GM12878 (cell line): Measurements from ENCODE around the gene NXPH1. TPM values are rescaled to one million over a fixed set of nuclear protein-coding genes. Genes with fewer than 3 reads are reported as not detected.

Source experiments
- ATAC-seq: fragments of 200-7000 bp; cut with Tn5 transposase; 3 replicates; pipeline ENCODE4 v1.9.1; 2020; ENCODE audit warnings: mild to moderate bottlenecking, moderate library complexity
- BruUV-seq: library from RNA; stranded (reverse); fragments of 400-500 nt; replicated peaks from 2 replicates; lab custom pipeline; 2021; lab: Mats Ljungman, UMichigan
- CTCF ChIA-PET: fragments of 300-600 bp; sonication (Branson Sonifier 250); formaldehyde crosslinking; extraction: SDS; loops from one replicate; lab custom pipeline; 2021; ENCODE audit warnings: inconsistent platforms; lab: Yijun Ruan, JAX
- POLR2A ChIA-PET: fragments of 350-600 bp; formaldehyde crosslinking; extraction: SDS; loops from one replicate; lab custom pipeline; 2021; ENCODE audit warnings: inconsistent platforms; lab: Charles Lee
- RAD21 ChIA-PET: fragments of 300-600 bp; sonication (Branson Sonifier 250); formaldehyde crosslinking; loops from one replicate; lab custom pipeline; 2023; ENCODE audit warnings: antibody characterized with exemption; ENCODE audit not compliant: unreplicated experiment; lab: Charles Lee
- SMC1A ChIA-PET: fragments of 300-600 bp; sonication (Branson Sonifier 250); formaldehyde crosslinking; loops from one replicate; lab custom pipeline; 2023; ENCODE audit not compliant: unreplicated experiment, uncharacterized antibody; lab: Charles Lee
- DNase-seq: peaks from one replicate; pipeline ENCODE4 v3.0.0-alpha.2; 2011; ENCODE audit warnings: low read depth, low spot score
- FAIRE-seq: peaks from 3 replicates; lab custom pipeline; 2011; peaks lifted over from hg19 to GRCh38; lab: Jason Lieb, UNC
- H2AFZ ChIP-seq: 2 replicates; pipeline ENCODE4 v1.6.0; 2011; ENCODE audit warnings: low read depth, low read length, control low read depth; ENCODE audit not compliant: control insufficient read depth
- H3K27ac ChIP-seq: 2 replicates; pipeline ENCODE4 v1.5.1; 2011; ENCODE audit warnings: control low read depth; ENCODE audit not compliant: control insufficient read depth, insufficient read depth
- H3K27me3 ChIP-seq, 2 experiments: replicated peaks in 1 of 2; 2 replicates each; pipeline versions ENCODE4 v1.6.0 to v1.6.1; 2011; ENCODE audit warnings: low read length in 1 of 2; ENCODE audit not compliant: control insufficient read depth in 2 of 2, insufficient read depth in 2 of 2
- H3K36me3 ChIP-seq, 2 experiments: 2 replicates each; pipeline ENCODE4 v1.5.1; 2011; ENCODE audit warnings: low read length in 1 of 2; ENCODE audit not compliant: control insufficient read depth in 2 of 2, insufficient read depth in 2 of 2
- H3K4me1 ChIP-seq: 2 replicates; pipeline ENCODE4 v1.6.1; 2011; ENCODE audit warnings: mild to moderate bottlenecking, low read length, moderate library complexity, mixed read lengths; ENCODE audit not compliant: control insufficient read depth, insufficient read depth
- H3K4me2 ChIP-seq: 2 replicates; pipeline ENCODE4 v1.6.0; 2011; ENCODE audit warnings: control low read depth; ENCODE audit not compliant: control insufficient read depth, insufficient read depth
- H3K4me3 ChIP-seq: fragments of 200-600 bp; sonication (generic); 2 replicates; pipeline ENCODE4 v1.5.1; 2016
- H3K79me2 ChIP-seq: 2 replicates; pipeline ENCODE4 v1.6.0; 2011; ENCODE audit warnings: low read length; ENCODE audit not compliant: control insufficient read depth, insufficient read depth
- H3K9ac ChIP-seq: 2 replicates; pipeline ENCODE4 v1.8.0; 2011; ENCODE audit warnings: low read length, control low read depth, mixed read lengths; ENCODE audit not compliant: control insufficient read depth, insufficient read depth
- H3K9me3 ChIP-seq: replicated peaks from 3 replicates; pipeline ENCODE4 v1.5.1; 2011; ENCODE audit warnings: mild to moderate bottlenecking, low read length; ENCODE audit not compliant: control insufficient read depth, insufficient read depth
- H4K20me1 ChIP-seq: 2 replicates; pipeline ENCODE4 v1.6.0; 2011; ENCODE audit not compliant: control insufficient read depth, insufficient read depth
- BCL11A ChIP-seq: IDR thresholded peaks from 2 replicates; pipeline ENCODE4 v1.6.1; 2011; ENCODE audit warnings: low read depth, low read length
- DPF2 ChIP-seq: fragments of 450-650 bp; IDR thresholded peaks from 2 replicates; pipeline ENCODE4 v1.6.1; 2017; ENCODE audit warnings: mild to moderate bottlenecking
- KAT2A ChIP-seq: conservative IDR thresholded peaks from 2 replicates; pipeline ENCODE4 v1.6.1; 2011; ENCODE audit warnings: low read depth, low read length; ENCODE audit not compliant: control insufficient read depth
- MXI1 ChIP-seq: fragments of 150-350 bp; IDR thresholded peaks from 2 replicates; pipeline ENCODE4 v1.6.1; 2011; ENCODE audit warnings: low read depth, mild to moderate bottlenecking, inconsistent platforms, low read length, improper control_type of control experiment
- NFYA ChIP-seq: IDR thresholded peaks from 2 replicates; pipeline ENCODE4 v1.6.1; 2011; ENCODE audit warnings: low read depth, mild to moderate bottlenecking, low read length, improper control_type of control experiment, borderline replicate concordance
- POLR2AphosphoS5 ChIP-seq: IDR thresholded peaks from 2 replicates; pipeline ENCODE4 v1.6.1; 2011; ENCODE audit warnings: mild to moderate bottlenecking, low read length, inconsistent platforms
- SIX5 ChIP-seq: IDR thresholded peaks from 2 replicates; pipeline ENCODE4 v1.6.1; 2011; ENCODE audit warnings: mild to moderate bottlenecking, low read depth, low read length, moderate library complexity; ENCODE audit not compliant: severe bottlenecking
- SPI1 ChIP-seq: IDR thresholded peaks from 2 replicates; pipeline ENCODE4 v1.6.1; 2011; ENCODE audit warnings: low read depth, mild to moderate bottlenecking, low read length, moderate library complexity, borderline replicate concordance; ENCODE audit not compliant: insufficient read depth
- YBX1 ChIP-seq: fragments of 450-650 bp; IDR thresholded peaks from 2 replicates; pipeline ENCODE4 v1.6.1; 2016; ENCODE audit warnings: antibody characterized with exemption
- ZBED1 ChIP-seq: IDR thresholded peaks from 2 replicates; pipeline ENCODE4 v1.6.1; 2016; ENCODE audit warnings: borderline replicate concordance
- WGBS: methylation state at CpG from one replicate; pipeline ENCODE4 v1.1.6; 2016; ENCODE audit warnings: low lambda C conversion rate; ENCODE audit not compliant: insufficient replicate concordance, insufficient coverage; ENCODE audit errors: missing lambda C conversion rate; 5-methylcytosine and 5-hydroxymethylcytosine counted together
- in situ Hi-C: fragments of 300-500 bp; cut with MboI; formaldehyde crosslinking; loops from 9 replicates; pipeline ENCODE4 v1.14.3; 2018; ENCODE audit warnings: mixed read lengths
- intact Hi-C: fragments of 100-400 bp; cut with micrococcal nuclease; formaldehyde crosslinking; loops from one replicate; pipeline ENCODE4 v1.14.2; 2022; ENCODE audit not compliant: unreplicated experiment
- polyA plus RNA-seq, 11 experiments: library from polyadenylated mRNA; depleted of rRNA in 4 of 11; unstranded in 6 of 11; stranded (reverse) in 5 of 11; fragments of >200 nt; fragmentation: Nextera tagmentation in 4 of 11; fragmentation: Illumina TruSeq in 1 of 11; extraction: Ambion mirVana in 4 of 11; extraction: Trizol in 1 of 11; gene quantifications; 1 replicate in 1 of 11; 2 replicates in 10 of 11; pipeline versions ENCODE4 v1.2.1 to v1.2.3, GENCODE V29; 2011 to 2016; ENCODE audit warnings: inconsistent platforms in 2 of 11, missing spikeins in 2 of 11, low read depth in 1 of 11
- total RNA-seq, 4 experiments: library from RNA; depleted of rRNA in 3 of 4; stranded (reverse); fragments of >200 nt in 3 of 4; fragmentation: Illumina TruSeq in 1 of 4; extraction: Trizol in 1 of 4; gene quantifications; 2 replicates each; pipeline versions ENCODE4 v1.2.1 to v1.2.3, GENCODE V29; 2013 to 2021
- TF ChIP-seq, protein P1 (sequence below): fragments of 450-650 bp; IDR thresholded peaks from 2 replicates; pipeline ENCODE4 v1.6.1; 2017; ENCODE audit warnings: mild to moderate bottlenecking
- TF ChIP-seq, protein P2 (sequence below): IDR thresholded peaks from 2 replicates; pipeline ENCODE4 v1.6.1; 2012; ENCODE audit warnings: improper control_type of control experiment, low read depth, low read length; ENCODE audit not compliant: insufficient replicate concordance

The NXPH1 gene
- total and polyA plus RNA-seq, 10 of the 15 experiments (the other 5 are each of a cell fraction or from before 2014, with no cell fraction given), result 0.06 to 0.34 TPM; not detected in 8

DNA sequence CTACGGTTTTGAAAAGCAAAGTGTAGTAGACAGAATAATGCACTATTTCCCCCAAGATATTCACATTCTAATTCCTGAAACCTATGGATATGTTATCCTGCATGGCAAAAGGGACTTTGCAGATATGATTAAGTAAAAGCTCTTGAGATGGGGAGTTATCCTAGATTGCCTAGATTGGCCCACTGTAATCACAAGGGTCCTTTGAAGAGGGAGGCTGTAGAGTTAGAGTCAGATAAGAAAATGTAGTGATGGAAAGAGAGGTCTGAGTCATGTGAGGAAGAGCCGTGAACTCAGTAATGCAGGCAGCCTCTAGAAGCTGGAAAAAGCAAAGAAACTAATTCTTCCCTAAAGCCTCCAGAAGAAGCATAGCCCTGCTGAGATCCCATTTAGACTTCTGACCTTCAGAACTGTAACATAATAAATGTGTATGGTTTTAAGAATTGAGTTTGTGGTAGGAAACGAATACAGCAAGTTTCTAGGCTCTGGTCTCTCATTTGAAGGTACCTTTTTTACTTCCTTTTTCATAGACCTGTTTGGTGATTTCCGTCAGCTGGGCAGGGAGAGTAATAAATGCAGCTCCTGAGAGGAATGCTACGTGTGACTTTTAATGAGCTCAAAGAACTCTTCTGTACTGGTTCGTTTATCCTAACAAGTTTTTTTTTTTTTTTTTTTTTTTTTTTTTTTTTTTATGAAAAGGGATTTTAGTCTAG is 41.9 kb upstream of the NXPH1 start (continued):
- TF ChIP-seq, protein P1, sequence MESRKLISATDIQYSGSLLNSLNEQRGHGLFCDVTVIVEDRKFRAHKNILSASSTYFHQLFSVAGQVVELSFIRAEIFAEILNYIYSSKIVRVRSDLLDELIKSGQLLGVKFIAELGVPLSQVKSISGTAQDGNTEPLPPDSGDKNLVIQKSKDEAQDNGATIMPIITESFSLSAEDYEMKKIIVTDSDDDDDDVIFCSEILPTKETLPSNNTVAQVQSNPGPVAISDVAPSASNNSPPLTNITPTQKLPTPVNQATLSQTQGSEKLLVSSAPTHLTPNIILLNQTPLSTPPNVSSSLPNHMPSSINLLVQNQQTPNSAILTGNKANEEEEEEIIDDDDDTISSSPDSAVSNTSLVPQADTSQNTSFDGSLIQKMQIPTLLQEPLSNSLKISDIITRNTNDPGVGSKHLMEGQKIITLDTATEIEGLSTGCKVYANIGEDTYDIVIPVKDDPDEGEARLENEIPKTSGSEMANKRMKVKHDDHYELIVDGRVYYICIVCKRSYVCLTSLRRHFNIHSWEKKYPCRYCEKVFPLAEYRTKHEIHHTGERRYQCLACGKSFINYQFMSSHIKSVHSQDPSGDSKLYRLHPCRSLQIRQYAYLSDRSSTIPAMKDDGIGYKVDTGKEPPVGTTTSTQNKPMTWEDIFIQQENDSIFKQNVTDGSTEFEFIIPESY, result no peak
- TF ChIP-seq MXI1 (no peak), NFYA (no peak)

DNA sequence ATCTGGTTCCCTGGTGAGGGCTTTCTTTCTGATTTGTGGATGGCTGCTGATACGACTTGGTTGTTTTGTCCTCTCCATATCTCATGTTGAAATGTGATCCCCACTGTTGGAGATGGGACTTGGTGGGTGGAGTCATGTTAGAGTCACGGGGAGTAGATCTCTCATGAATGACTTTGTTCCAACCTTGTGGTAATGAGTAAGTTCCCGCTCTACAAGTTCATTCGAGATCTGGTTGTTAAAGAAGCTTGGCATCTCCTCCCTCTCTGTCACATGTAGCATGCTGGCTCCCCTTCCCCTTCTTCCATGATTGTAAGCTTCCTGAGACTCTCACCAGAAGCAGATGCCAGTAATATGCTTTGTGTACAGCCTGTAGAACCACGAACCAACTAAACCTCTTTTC is 37.1 kb upstream of the NXPH1 start:
- no peak for FAIRE-seq
- ChIA-PET RAD21 (no interaction called here), SMC1A (no interaction called here), CTCF (interaction anchor here (0.6 kb wide), 1 partner anchor 20 kb away, joined by 3 read pairs; no protein-coding TSS in a partner anchor), POLR2A (no interaction called here)
- H3K4me1 ChIP-seq, result no peaks in the 10 kb centered on the region
- WGBS, result 26% methylated on average over 5 of the region's 5 CpGs
- no peaks in the 10 kb centered on the region for H3K36me3 ChIP-seq
- no peak for DNase-seq
- no TSS peak for BruUV-seq
- H2AFZ ChIP-seq, result no peak overlapping the region
- in situ Hi-C loops (no loop called here), intact Hi-C loops (no loop called here)
- no peaks in the 10 kb centered on the region for H3K79me2 ChIP-seq
- no peak for ATAC-seq
- TF ChIP-seq BCL11A, result no peak
- TF ChIP-seq YBX1, result no peak
- no peak for TF ChIP-seq DPF2
- TF ChIP-seq ZBED1, result no peak
- no peak for TF ChIP-seq KAT2A
- TF ChIP-seq POLR2AphosphoS5, result no peak
- TF ChIP-seq SIX5, result no peak
- TF ChIP-seq, protein P2, sequence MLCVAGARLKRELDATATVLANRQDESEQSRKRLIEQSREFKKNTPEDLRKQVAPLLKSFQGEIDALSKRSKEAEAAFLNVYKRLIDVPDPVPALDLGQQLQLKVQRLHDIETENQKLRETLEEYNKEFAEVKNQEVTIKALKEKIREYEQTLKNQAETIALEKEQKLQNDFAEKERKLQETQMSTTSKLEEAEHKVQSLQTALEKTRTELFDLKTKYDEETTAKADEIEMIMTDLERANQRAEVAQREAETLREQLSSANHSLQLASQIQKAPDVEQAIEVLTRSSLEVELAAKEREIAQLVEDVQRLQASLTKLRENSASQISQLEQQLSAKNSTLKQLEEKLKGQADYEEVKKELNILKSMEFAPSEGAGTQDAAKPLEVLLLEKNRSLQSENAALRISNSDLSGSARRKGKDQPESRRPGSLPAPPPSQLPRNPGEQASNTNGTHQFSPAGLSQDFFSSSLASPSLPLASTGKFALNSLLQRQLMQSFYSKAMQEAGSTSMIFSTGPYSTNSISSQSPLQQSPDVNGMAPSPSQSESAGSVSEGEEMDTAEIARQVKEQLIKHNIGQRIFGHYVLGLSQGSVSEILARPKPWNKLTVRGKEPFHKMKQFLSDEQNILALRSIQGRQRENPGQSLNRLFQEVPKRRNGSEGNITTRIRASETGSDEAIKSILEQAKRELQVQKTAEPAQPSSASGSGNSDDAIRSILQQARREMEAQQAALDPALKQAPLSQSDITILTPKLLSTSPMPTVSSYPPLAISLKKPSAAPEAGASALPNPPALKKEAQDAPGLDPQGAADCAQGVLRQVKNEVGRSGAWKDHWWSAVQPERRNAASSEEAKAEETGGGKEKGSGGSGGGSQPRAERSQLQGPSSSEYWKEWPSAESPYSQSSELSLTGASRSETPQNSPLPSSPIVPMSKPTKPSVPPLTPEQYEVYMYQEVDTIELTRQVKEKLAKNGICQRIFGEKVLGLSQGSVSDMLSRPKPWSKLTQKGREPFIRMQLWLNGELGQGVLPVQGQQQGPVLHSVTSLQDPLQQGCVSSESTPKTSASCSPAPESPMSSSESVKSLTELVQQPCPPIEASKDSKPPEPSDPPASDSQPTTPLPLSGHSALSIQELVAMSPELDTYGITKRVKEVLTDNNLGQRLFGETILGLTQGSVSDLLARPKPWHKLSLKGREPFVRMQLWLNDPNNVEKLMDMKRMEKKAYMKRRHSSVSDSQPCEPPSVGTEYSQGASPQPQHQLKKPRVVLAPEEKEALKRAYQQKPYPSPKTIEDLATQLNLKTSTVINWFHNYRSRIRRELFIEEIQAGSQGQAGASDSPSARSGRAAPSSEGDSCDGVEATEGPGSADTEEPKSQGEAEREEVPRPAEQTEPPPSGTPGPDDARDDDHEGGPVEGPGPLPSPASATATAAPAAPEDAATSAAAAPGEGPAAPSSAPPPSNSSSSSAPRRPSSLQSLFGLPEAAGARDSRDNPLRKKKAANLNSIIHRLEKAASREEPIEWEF, result no peak
- TF ChIP-seq SPI1, result no peak
- no peak overlapping the region for H3K4me3 ChIP-seq
- H4K20me1 ChIP-seq, result no peaks in the 10 kb centered on the region
- no peaks in the 10 kb centered on the region; a peak in 1 of 4 replicates for H3K27me3 ChIP-seq
- no peaks in the 10 kb centered on the region for H3K9me3 ChIP-seq
- H3K9ac ChIP-seq, result no peak overlapping the region
- H3K4me2 ChIP-seq, result no peak overlapping the region
- no peak overlapping the region for H3K27ac ChIP-seq
